Panc1 (cell line): ENCODE results near the gene PRM2. TPM values are rescaled to one million over a fixed set of nuclear protein-coding genes. Genes with fewer than 3 reads are reported as not detected.

Experiments used
- ATAC-seq: fragments of 200-7000 bp; cut with Tn5 transposase; 2 replicates; pipeline ENCODE4 v1.9.1; 2020; ENCODE audit warnings: mild to moderate bottlenecking, moderate library complexity
- BruUV-seq: library from RNA; stranded (reverse); fragments of 400-500 nt; replicated peaks from 2 replicates; lab custom pipeline; 2021; lab: Mats Ljungman, UMichigan
- CTCF ChIA-PET: fragments of 300-600 bp; sonication (Branson Sonifier 250); formaldehyde crosslinking; loops from one replicate; lab custom pipeline; 2022; ENCODE audit warnings: antibody characterized with exemption; lab: Charles Lee
- POLR2A ChIA-PET: fragments of 300-600 bp; sonication (Branson Sonifier 250); formaldehyde crosslinking; loops from one replicate; lab custom pipeline; 2022; ENCODE audit warnings: antibody characterized with exemption; lab: Charles Lee
- DNase-seq: peaks from one replicate; pipeline ENCODE4 v3.0.0-alpha.2; 2010; ENCODE audit warnings: low read depth, low spot score
- H3K27ac ChIP-seq: 2 replicates; pipeline ENCODE4 v1.5.1; 2011; ENCODE audit warnings: mild to moderate bottlenecking, low read length, inconsistent platforms
- H3K27me3 ChIP-seq: fragments of 200-500 bp; sonication (Bioruptor generic); 2 replicates; pipeline ENCODE4 v1.6.0; 2014; ENCODE audit warnings: low read length, inconsistent platforms; ENCODE audit not compliant: control insufficient read depth, insufficient read depth
- H3K36me3 ChIP-seq: fragments of 200-500 bp; sonication (Bioruptor generic); 2 replicates; pipeline ENCODE4 v1.5.1; 2014; ENCODE audit warnings: inconsistent platforms, mild to moderate bottlenecking, low read length, moderate library complexity; ENCODE audit not compliant: control insufficient read depth, insufficient read depth
- H3K4me1 ChIP-seq: 2 replicates; pipeline ENCODE4 v1.5.1; 2011; ENCODE audit warnings: inconsistent platforms, mild to moderate bottlenecking, low read length, moderate library complexity; ENCODE audit not compliant: control insufficient read depth, insufficient read depth
- H3K4me3 ChIP-seq, 2 experiments: 2 replicates each; pipeline ENCODE4 v1.5.1; 2011 to 2012; ENCODE audit warnings: low read depth in 2 of 2, low read length in 2 of 2, mild to moderate bottlenecking in 2 of 2, inconsistent platforms in 1 of 2, moderate library complexity in 1 of 2
- H3K9me3 ChIP-seq: fragments of 200-500 bp; sonication (Bioruptor generic); 2 replicates; pipeline ENCODE4 v1.5.1; 2014; ENCODE audit warnings: low read depth, mild to moderate bottlenecking, inconsistent platforms, low read length, moderate library complexity; ENCODE audit not compliant: control insufficient read depth, insufficient read depth
- CTCF ChIP-seq: fragments of 450-650 bp; IDR thresholded peaks from 2 replicates; pipeline ENCODE4 v1.5.1; 2017; ENCODE audit warnings: mild to moderate bottlenecking
- POLR2AphosphoS5 ChIP-seq: IDR thresholded peaks from 2 replicates; pipeline ENCODE4 v1.6.1; 2012; ENCODE audit warnings: mild to moderate bottlenecking, low read depth, low read length, moderate library complexity
- REST ChIP-seq, 2 experiments: IDR thresholded peaks; 2 replicates each; pipeline ENCODE4 v1.6.1; 2011 to 2012; ENCODE audit warnings: low read depth in 2 of 2, control low read depth in 1 of 2, low read length in 1 of 2, mild to moderate bottlenecking in 1 of 2, moderate library complexity in 1 of 2; ENCODE audit not compliant: insufficient read depth in 1 of 2
- SIN3A ChIP-seq: IDR thresholded peaks from 2 replicates; pipeline ENCODE4 v1.6.1; 2012; ENCODE audit warnings: low read depth, mild to moderate bottlenecking, low read length, moderate library complexity, borderline replicate concordance; ENCODE audit not compliant: insufficient read depth
- TCF7L2 ChIP-seq: IDR thresholded peaks from 2 replicates; pipeline ENCODE4 v1.6.1; 2011; ENCODE audit warnings: mild to moderate bottlenecking, low read depth, low read length, inconsistent platforms
- in situ Hi-C: cut with HindIII; loops from 2 replicates; pipeline ENCODE4 v1.10.0; 2016; ENCODE audit warnings: low sequenced_read_pairs, low pct_unique_long_range_greater_than_20kb
- intact Hi-C: fragments of 100-400 bp; cut with micrococcal nuclease; formaldehyde crosslinking; loops from one replicate; pipeline ENCODE4 v1.10.0; 2022; ENCODE audit not compliant: unreplicated experiment
- total RNA-seq: library from RNA; stranded (reverse); gene quantifications from one replicate; pipeline ENCODE4 v1.2.1, GENCODE V29; 2021; ENCODE audit not compliant: unreplicated experiment

Gene PRM2
- total RNA-seq, 1 experiment from 2014 or later: not detected

GRCh38 chr16:11241480-11242204 is 34.6 kb downstream of the PRM2 start:
- ChIA-PET POLR2A (no interaction called here), CTCF (no interaction called here)
- H3K4me1 ChIP-seq: no peaks in the 10 kb centered on the region
- DNase-seq: no peak
- no peak overlapping the region for H3K27ac ChIP-seq
- H3K4me3 ChIP-seq: no peak overlapping the region
- no peak for ATAC-seq
- no TSS peak for BruUV-seq
- H3K36me3 ChIP-seq: no peaks in the 10 kb centered on the region
- H3K27me3 ChIP-seq: no peaks in the 10 kb centered on the region
- no peak for TF ChIP-seq POLR2AphosphoS5
- no peak for TF ChIP-seq SIN3A
- TF ChIP-seq TCF7L2: no peak
- TF ChIP-seq CTCF: no peak
- no peak for TF ChIP-seq REST (IDR thresholded peaks at IDR 0.05; ENCODE audit: insufficient read depth in 1 of 2, low read depth in 2 of 2, low read length in 1 of 2)
- in situ Hi-C loops (no loop called here), intact Hi-C loops (no loop called here)
- H3K9me3 ChIP-seq: no peaks in the 10 kb centered on the region

GRCh38 chr16:11240636-11241473 is 35.4 kb downstream of the PRM2 start:
- CTCF ChIA-PET: no interaction called here
- ATAC-seq (no peak; the same call in 1 of the 2 replicates), DNase-seq (no peak)
- H3K4me3 ChIP-seq: no peak overlapping the region
- POLR2A ChIA-PET: no interaction called here
- in situ Hi-C loops: no loop called here
- H3K4me1 ChIP-seq: no peaks in the 10 kb centered on the region
- H3K9me3 ChIP-seq: no peaks in the 10 kb centered on the region
- H3K27me3 ChIP-seq: no peaks in the 10 kb centered on the region
- no peaks in the 10 kb centered on the region for H3K36me3 ChIP-seq
- intact Hi-C loops: no loop called here
- no peak for TF ChIP-seq TCF7L2
- TF ChIP-seq POLR2AphosphoS5: no peak
- TF ChIP-seq SIN3A: no peak
- TF ChIP-seq REST (IDR thresholded peaks at IDR 0.05; ENCODE audit: insufficient read depth in 1 of 2, low read depth in 2 of 2, low read length in 1 of 2): no peak
- no peak for TF ChIP-seq CTCF
- H3K27ac ChIP-seq: no peak overlapping the region
- no TSS peak for BruUV-seq
